Kidney (tissue), 14 donors: ENCODE data around the gene RAD51B. TPM values are rescaled to one million over a fixed set of nuclear protein-coding genes. Genes with fewer than 3 reads are reported as not detected.
A peak's percentile ranks its signal among the peaks of the same experiment; 100 is the strongest.

ENCODE experiments used
- DNase-seq, 5 donors: peaks; one replicate each; pipeline ENCODE4 v3.0.0-alpha.2; 2013 to 2020
- FAIRE-seq: peaks from 2 replicates; lab custom pipeline; 2012; peaks lifted over from hg19 to GRCh38; lab: Jason Lieb, UNC
- H3K27ac ChIP-seq, 2 donors: one replicate each; pipeline ENCODE4 v1.7.0; 2013; ENCODE audit warnings: low read depth in 2 of 2, low read length in 2 of 2, inconsistent platforms in 1 of 2
- H3K27me3 ChIP-seq: one replicate; pipeline ENCODE4 v1.7.1; 2013; ENCODE audit warnings: low read length, inconsistent platforms; ENCODE audit not compliant: control insufficient read depth, insufficient read depth
- H3K36me3 ChIP-seq, 3 donors: one replicate each; pipeline versions ENCODE4 v1.7.0 to v1.7.1; 2013; ENCODE audit warnings: low read length in 3 of 3, control low read depth in 1 of 3, inconsistent platforms in 1 of 3; ENCODE audit not compliant: insufficient read depth in 3 of 3, control insufficient read depth in 2 of 3
- H3K4me1 ChIP-seq, 3 donors: one replicate each; pipeline versions ENCODE4 v1.7.0 to v1.7.1; 2013; ENCODE audit warnings: low read length in 3 of 3, inconsistent platforms in 1 of 3, low read depth in 1 of 3; ENCODE audit not compliant: control insufficient read depth in 2 of 3, insufficient read depth in 2 of 3
- H3K4me3 ChIP-seq, 3 donors: one replicate each; pipeline versions ENCODE4 v1.7.0 to v1.8.1; 2013; ENCODE audit warnings: low read length in 3 of 3, control low read depth in 1 of 3, inconsistent platforms in 1 of 3
- H3K9ac ChIP-seq, 3 donors: one replicate each; pipeline versions ENCODE4 v1.7.0 to v1.7.1; 2013; ENCODE audit warnings: low read length in 3 of 3, control low read depth in 1 of 3, inconsistent platforms in 1 of 3
- H3K9me3 ChIP-seq, 3 donors: one replicate each; pipeline versions ENCODE4 v1.7.0 to v1.7.1; 2013; ENCODE audit warnings: low read length in 3 of 3, control low read depth in 1 of 3, inconsistent platforms in 1 of 3; ENCODE audit not compliant: control insufficient read depth in 2 of 3, insufficient read depth in 1 of 3
- intact Hi-C: fragments of 100-400 bp; cut with DNase I; formaldehyde crosslinking; loops from one replicate; pipeline ENCODE4 v1.11.1; 2022
- polyA plus RNA-seq: library from polyadenylated mRNA; stranded (reverse); fragments of 350-450 nt; fragmentation: Illumina TruSeq; extraction: RNeasy Lipid Tissue Mini Kit (QIAGEN cat#74804); gene quantifications from one replicate; pipeline ENCODE4 v1.2.3, GENCODE V29; 2014; ENCODE audit warnings: low read depth, low replicate concordance; ENCODE audit not compliant: insufficient read depth
- total RNA-seq: library from RNA; stranded (reverse); fragmentation: NEBNext Ultra II Directional; extraction: Animal tissue kit (Norgen Biotek cat#: 25700); gene quantifications from one replicate; pipeline ENCODE4 v1.2.1, GENCODE V29; 2021
- TF ChIP-seq, protein P1 (sequence below): IDR thresholded peaks from 3 replicates; pipeline ENCODE4 v1.5.1; 2012; ENCODE audit warnings: mild to moderate bottlenecking, moderate library complexity, borderline replicate concordance; ENCODE audit not compliant: insufficient read depth; ENCODE audit errors: extremely low read depth
- donor health status: control.
- donor health status: control.
- donor health status: control.
- donor health status: control.
- donor health status: control.
- donor health status: DM: yes; HTN: yes; CAD: no.
- donor health status: Normal renal cell carcinoma (clear cell type).

The RAD51B gene
- total and polyA plus RNA-seq, 2 donors from 2014 or later: 6.9 to 18.0 TPM

DNA sequence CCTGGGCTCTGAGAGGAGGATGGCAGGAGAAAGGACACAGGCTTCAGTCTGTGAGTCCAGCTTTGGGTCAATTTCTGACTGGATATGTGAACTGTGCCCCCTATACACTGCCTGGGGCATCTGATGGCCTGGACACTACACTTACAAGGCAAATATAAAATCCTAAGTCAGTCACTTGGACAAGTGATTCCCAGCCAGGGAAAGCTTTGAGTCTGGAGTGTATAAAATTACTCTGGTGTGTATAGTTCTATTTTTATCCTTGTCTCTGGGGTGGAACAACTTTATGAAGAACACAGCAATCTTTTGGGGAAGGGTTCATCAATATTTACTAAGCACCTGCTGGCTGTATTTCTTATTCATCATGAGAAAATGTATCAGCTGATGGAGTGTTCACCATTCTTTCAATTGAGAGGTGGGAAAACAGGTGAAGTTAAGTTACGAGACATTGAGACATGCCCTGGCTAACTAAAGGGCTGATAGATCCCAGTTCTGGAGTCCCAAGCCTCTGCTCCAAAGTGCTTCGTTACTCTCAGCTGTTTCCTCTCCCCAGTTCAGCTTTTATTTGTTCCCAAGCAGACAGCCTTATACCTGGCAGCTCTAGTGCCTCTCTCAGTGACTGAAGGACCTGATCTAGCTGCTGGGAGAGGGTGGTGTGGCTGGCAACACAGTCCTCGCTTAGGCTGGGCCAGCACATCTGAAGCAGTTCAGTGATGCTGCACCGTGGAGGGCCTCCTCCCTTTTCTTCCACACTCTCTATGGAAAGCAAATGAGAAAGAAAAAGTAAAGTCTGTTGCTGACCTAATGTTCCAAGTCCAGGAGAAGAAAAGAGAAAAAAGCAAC lies 34.1 kb upstream of the RAD51B start:
- intact Hi-C loops: no loop called here
- no peak overlapping the region for H3K9ac ChIP-seq
- DNase-seq (no peak), FAIRE-seq (no peak)
- H3K9me3 ChIP-seq: no peaks in the 10 kb centered on the region
- no peak overlapping the region for H3K27ac ChIP-seq
- no peaks in the 10 kb centered on the region for H3K4me1 ChIP-seq
- no peaks in the 10 kb centered on the region for H3K27me3 ChIP-seq
- peaks cover 16 to 86% (median 61%) of the 10 kb centered on the region in 3 donors for H3K36me3 ChIP-seq
- TF ChIP-seq, protein P1, sequence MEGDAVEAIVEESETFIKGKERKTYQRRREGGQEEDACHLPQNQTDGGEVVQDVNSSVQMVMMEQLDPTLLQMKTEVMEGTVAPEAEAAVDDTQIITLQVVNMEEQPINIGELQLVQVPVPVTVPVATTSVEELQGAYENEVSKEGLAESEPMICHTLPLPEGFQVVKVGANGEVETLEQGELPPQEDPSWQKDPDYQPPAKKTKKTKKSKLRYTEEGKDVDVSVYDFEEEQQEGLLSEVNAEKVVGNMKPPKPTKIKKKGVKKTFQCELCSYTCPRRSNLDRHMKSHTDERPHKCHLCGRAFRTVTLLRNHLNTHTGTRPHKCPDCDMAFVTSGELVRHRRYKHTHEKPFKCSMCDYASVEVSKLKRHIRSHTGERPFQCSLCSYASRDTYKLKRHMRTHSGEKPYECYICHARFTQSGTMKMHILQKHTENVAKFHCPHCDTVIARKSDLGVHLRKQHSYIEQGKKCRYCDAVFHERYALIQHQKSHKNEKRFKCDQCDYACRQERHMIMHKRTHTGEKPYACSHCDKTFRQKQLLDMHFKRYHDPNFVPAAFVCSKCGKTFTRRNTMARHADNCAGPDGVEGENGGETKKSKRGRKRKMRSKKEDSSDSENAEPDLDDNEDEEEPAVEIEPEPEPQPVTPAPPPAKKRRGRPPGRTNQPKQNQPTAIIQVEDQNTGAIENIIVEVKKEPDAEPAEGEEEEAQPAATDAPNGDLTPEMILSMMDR: no peak
- H3K4me3 ChIP-seq: no peak overlapping the region

DNA sequence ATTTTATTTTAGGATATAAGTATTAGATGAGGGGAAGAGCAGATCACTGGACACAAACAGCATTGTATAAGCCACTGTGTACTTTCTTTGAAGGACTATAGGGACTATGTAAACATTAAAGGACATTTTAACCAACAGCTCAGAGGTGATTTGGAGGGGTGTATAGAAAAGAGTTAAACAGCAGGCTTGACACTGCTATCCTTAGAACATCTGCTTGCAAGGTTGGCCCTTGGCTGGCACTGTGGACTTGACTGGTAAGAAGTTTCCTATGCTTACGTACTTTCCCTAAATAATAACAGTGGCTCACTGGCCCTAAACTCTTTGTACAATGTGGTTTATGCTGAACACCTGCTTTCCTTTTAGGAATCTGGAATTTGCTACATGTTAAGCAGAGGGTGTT lies 31.9 kb upstream of the RAD51B start:
- FAIRE-seq (no peak), DNase-seq (no peak)
- intact Hi-C loops: no loop called here
- Histone ChIP-seq H3K4me1 (no peaks in the 10 kb centered on the region), H3K27ac (no peak overlapping the region), H3K4me3 (no peak overlapping the region), H3K36me3 (peaks cover 13 to 73% (median 48%) of the 10 kb centered on the region in 3 donors), H3K27me3 (no peaks in the 10 kb centered on the region), H3K9me3 (no peaks in the 10 kb centered on the region), H3K9ac (no peak overlapping the region)
- TF ChIP-seq, protein P1: no peak

DNA sequence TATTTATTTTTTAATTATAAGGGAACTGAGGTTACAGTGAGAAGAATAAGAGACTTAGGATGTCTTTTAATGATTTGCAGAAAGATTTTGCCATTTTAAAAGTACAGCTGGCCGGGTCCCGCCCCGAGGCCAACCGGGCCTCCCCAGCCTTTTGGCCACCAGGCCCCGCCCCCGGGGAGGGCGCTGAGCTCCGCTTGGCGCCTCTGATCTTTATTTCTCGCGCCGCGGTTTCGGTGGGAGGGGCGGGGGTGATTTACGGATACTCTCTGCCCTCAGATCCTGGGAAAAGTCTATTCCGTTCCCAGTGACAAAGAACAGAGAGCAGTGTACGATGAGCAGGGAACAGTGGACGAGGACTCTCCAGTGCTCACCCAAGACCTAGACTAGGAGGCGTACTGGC lies 20.8 kb upstream of the RAD51B start:
- no peak overlapping the region for H3K9ac ChIP-seq
- H3K9me3 ChIP-seq: no peaks in the 10 kb centered on the region
- DNase-seq (peak in 1 of 5 donors; percentile 12), FAIRE-seq (no peak)
- no peak overlapping the region for H3K27ac ChIP-seq
- no peaks in the 10 kb centered on the region for H3K27me3 ChIP-seq
- H3K36me3 ChIP-seq: peaks cover 13 to 70% (median 46%) of the 10 kb centered on the region in 3 donors
- H3K4me1 ChIP-seq: no peaks in the 10 kb centered on the region
- intact Hi-C loops: no loop called here
- TF ChIP-seq, protein P1: no peak
- H3K4me3 ChIP-seq: no peak overlapping the region
